ENCODE measurements around the gene IL1RAP.

IL1RAP gene

GRCh38 chr3:190513409-190514370 is at the start of gene IL1RAP:
Gene IL1RAP (plus strand): TSS chr3:190514085. CDS start chr3:190564290, 50,205 bp downstream.
- TF ChIP-seq CTCF (IDR thresholded peaks at IDR 0.05), result peak; percentile 63

GRCh38 chr3:190467922-190468321 is 46.0 kb upstream of the IL1RAP start:
- no peak for TF ChIP-seq CTCF (IDR thresholded peaks at IDR 0.05)

- no peak for TF ChIP-seq CTCF (IDR thresholded peaks at IDR 0.05)
These were observed 32.1 kb upstream of the IL1RAP start for GRCh38 chr3:190481779-190482178.

GRCh38 chr3:190485830-190486532 is 27.9 kb upstream of the IL1RAP start:
- no peak for TF ChIP-seq CTCF (IDR thresholded peaks at IDR 0.05)

GRCh38 chr3:190486533-190486864 is 27.4 kb upstream of the IL1RAP start:
- TF ChIP-seq CTCF (IDR thresholded peaks at IDR 0.05), result no peak

GRCh38 chr3:190486908-190487607 is 26.8 kb upstream of the IL1RAP start:
- no peak for TF ChIP-seq CTCF (IDR thresholded peaks at IDR 0.05)

- TF ChIP-seq CTCF (IDR thresholded peaks at IDR 0.05), result no peak
These were observed 22.3 kb upstream of the IL1RAP start for GRCh38 chr3:190491533-190492054.
